ENCODE measurements around the gene PUM1. TPM values are rescaled to one million over a fixed set of nuclear protein-coding genes. Genes with fewer than 3 reads are reported as not detected.

Gene PUM1
- total RNA-seq, 1 donor from 2014 or later: 143 TPM

DNA sequence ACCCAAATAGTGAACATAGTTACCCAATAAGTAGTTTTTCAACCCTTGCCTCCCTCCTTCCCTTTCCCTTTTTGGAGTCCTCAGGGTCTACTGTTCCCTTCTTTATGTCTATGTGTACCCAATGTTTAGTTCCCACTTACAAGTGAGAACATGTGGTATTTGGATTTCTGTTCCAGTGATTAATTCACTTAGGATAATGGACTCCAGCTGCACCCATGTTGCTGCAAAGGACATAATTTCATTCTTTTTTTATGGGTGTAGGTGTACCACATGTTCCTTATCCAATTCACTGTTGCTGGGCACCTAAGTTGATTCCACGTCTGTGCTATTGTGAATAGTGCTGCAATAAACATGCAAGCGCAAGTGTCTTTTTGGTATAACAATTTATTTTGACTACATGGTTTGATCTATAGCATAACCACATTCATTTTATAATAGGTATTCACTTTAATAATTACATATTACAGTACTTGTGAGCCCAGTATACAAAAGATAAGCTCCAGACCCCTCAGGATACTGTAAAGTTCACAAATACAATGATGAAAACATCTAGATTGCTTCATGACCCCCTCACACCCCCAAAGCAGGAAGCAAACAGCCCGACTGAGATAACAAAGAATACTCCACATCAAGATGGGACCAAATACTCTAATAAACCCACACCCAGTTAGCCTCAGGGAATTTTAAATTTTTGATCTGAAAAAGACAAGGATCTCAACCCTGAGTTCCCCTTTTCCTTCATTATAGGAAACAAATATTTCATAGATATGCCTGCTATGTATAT lies 45.3 kb downstream of the PUM1 start:
- Histone ChIP-seq H3K9me3 (ENCODE audit: insufficient read depth, low read depth, low read length) (no peaks in the 10 kb centered on the region), H4K20me1 (ENCODE audit: insufficient read depth, low read length) (peaks cover 95% of the 10 kb centered on the region), H3K79me2 (ENCODE audit: insufficient read depth, low read length) (peaks cover 98% of the 10 kb centered on the region), H3K36me3 (ENCODE audit: insufficient read depth, low read length) (peaks cover 5% of the 10 kb centered on the region), H3K4me3 (ENCODE audit: insufficient read depth, low read depth, low read length) (no peak overlapping the region), H2AFZ (ENCODE audit: low read depth, low read length) (no peak overlapping the region), H3K27ac (ENCODE audit: low read depth, low read length) (no peak overlapping the region), H3K4me1 (ENCODE audit: insufficient read depth, low read length) (no peaks in the 10 kb centered on the region), H3K9ac (ENCODE audit: low read length) (no peak overlapping the region), H3K4me2 (ENCODE audit: low read length) (no peak overlapping the region), H3K27me3 (ENCODE audit: insufficient read depth, low read length) (no peaks in the 10 kb centered on the region)
- Mint-ChIP-seq H3K4me1 (ENCODE audit: low read depth, unreplicated experiment) (peaks cover 34% of the 10 kb centered on the region), H3K27ac (ENCODE audit: unreplicated experiment) (no peak overlapping the region), H3K4me3 (ENCODE audit: unreplicated experiment) (no peak overlapping the region), H3K36me3 (ENCODE audit: low read depth, unreplicated experiment) (peaks cover 2% of the 10 kb centered on the region), H3K9me3 (ENCODE audit: unreplicated experiment) (no peaks in the 10 kb centered on the region), H3K27me3 (ENCODE audit: low read depth, unreplicated experiment) (no peaks in the 10 kb centered on the region)
- no peak for DNase-seq (ENCODE audit: low read depth)
- FAIRE-seq: no peak
- no peak for TF ChIP-seq EZH2 (IDR thresholded peaks at IDR 0.05; ENCODE audit: insufficient read depth, low read length)
- TF ChIP-seq, protein P1, sequence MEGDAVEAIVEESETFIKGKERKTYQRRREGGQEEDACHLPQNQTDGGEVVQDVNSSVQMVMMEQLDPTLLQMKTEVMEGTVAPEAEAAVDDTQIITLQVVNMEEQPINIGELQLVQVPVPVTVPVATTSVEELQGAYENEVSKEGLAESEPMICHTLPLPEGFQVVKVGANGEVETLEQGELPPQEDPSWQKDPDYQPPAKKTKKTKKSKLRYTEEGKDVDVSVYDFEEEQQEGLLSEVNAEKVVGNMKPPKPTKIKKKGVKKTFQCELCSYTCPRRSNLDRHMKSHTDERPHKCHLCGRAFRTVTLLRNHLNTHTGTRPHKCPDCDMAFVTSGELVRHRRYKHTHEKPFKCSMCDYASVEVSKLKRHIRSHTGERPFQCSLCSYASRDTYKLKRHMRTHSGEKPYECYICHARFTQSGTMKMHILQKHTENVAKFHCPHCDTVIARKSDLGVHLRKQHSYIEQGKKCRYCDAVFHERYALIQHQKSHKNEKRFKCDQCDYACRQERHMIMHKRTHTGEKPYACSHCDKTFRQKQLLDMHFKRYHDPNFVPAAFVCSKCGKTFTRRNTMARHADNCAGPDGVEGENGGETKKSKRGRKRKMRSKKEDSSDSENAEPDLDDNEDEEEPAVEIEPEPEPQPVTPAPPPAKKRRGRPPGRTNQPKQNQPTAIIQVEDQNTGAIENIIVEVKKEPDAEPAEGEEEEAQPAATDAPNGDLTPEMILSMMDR (IDR thresholded peaks at IDR 0.05; ENCODE audit: insufficient read depth, low read depth, low read length): no peak

DNA sequence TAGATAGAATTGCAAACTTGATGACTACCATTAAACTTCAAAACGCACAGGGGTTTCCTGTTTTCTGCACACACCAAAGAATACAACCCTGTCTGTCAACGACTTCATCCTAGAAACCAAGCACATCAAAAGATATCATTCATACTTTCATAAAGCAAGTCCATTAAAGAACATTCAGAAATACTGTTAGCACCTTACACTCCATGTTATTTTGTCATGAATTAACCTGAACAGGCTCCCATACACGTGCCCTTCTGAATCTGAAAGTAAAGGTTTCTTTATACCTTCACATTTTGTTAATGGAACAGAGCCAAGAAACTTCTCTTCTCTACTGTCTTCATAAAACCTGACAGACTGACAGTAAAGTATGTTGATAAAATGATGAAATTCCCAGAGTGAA lies 46.1 kb downstream of the PUM1 start:
- Mint-ChIP-seq H3K27ac (ENCODE audit: unreplicated experiment) (no peak overlapping the region), H3K36me3 (ENCODE audit: low read depth, unreplicated experiment) (peaks cover 2% of the 10 kb centered on the region), H3K4me3 (ENCODE audit: unreplicated experiment) (no peak overlapping the region), H3K9me3 (ENCODE audit: unreplicated experiment) (no peaks in the 10 kb centered on the region), H3K4me1 (ENCODE audit: low read depth, unreplicated experiment) (peaks cover 26% of the 10 kb centered on the region), H3K27me3 (ENCODE audit: low read depth, unreplicated experiment) (no peaks in the 10 kb centered on the region)
- Histone ChIP-seq H3K4me2 (ENCODE audit: low read length) (no peak overlapping the region), H3K79me2 (ENCODE audit: insufficient read depth, low read length) (peaks cover 98% of the 10 kb centered on the region), H3K27ac (ENCODE audit: low read depth, low read length) (no peak overlapping the region), H3K27me3 (ENCODE audit: insufficient read depth, low read length) (no peaks in the 10 kb centered on the region), H2AFZ (ENCODE audit: low read depth, low read length) (no peak overlapping the region), H3K9ac (ENCODE audit: low read length) (no peak overlapping the region), H3K9me3 (ENCODE audit: insufficient read depth, low read depth, low read length) (no peaks in the 10 kb centered on the region), H3K36me3 (ENCODE audit: insufficient read depth, low read length) (peaks cover 2% of the 10 kb centered on the region), H4K20me1 (ENCODE audit: insufficient read depth, low read length) (peaks cover 95% of the 10 kb centered on the region), H3K4me1 (ENCODE audit: insufficient read depth, low read length) (no peaks in the 10 kb centered on the region), H3K4me3 (ENCODE audit: insufficient read depth, low read depth, low read length) (no peak overlapping the region)
- no peak for DNase-seq (ENCODE audit: low read depth)
- no peak for TF ChIP-seq EZH2 (IDR thresholded peaks at IDR 0.05; ENCODE audit: insufficient read depth, low read length)
- TF ChIP-seq, protein P1 (IDR thresholded peaks at IDR 0.05; ENCODE audit: insufficient read depth, low read depth, low read length): no peak
- no peak for FAIRE-seq

DNA sequence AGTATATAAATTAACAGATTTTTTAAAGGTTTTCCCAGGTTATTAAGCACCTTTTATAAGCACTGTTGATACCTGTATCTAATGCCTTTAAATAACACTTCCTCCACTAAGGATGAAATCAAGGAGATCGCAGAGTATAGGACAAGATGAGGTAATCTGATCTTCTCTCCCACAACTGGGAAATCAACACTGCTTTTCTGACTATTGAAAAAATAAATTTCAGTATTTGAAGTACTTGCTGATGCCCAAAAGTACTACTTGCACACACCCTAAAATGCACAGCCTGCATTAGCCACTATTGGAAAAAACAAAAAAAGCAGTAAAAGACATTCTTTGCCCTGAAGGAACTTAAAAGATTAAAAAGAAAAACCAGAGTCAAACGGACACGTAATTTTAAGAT lies 48.6 kb downstream of the PUM1 start:
- no peak overlapping the region for H3K27ac Mint-ChIP-seq (ENCODE audit: unreplicated experiment)
- no peak for TF ChIP-seq EZH2 (IDR thresholded peaks at IDR 0.05; ENCODE audit: insufficient read depth, low read length)
- TF ChIP-seq, protein P1 (IDR thresholded peaks at IDR 0.05; ENCODE audit: insufficient read depth, low read depth, low read length): no peak

More for the DNA sequence above, 48.6 kb downstream of the PUM1 start:
- peaks cover 3% of the 10 kb centered on the region for H3K4me1 ChIP-seq (ENCODE audit: insufficient read depth, low read length)
- H3K27me3 ChIP-seq (ENCODE audit: insufficient read depth, low read length): no peaks in the 10 kb centered on the region
- no peak overlapping the region for H3K4me2 ChIP-seq (ENCODE audit: low read length)
- H3K4me1 Mint-ChIP-seq (ENCODE audit: low read depth, unreplicated experiment): peaks cover 31% of the 10 kb centered on the region
- H3K9me3 ChIP-seq (ENCODE audit: insufficient read depth, low read depth, low read length): no peaks in the 10 kb centered on the region
- H2AFZ ChIP-seq (ENCODE audit: low read depth, low read length): no peak overlapping the region
- FAIRE-seq (no peak), DNase-seq (ENCODE audit: low read depth) (no peak)
- H3K36me3 Mint-ChIP-seq (ENCODE audit: low read depth, unreplicated experiment): peaks cover 2% of the 10 kb centered on the region
- H3K27ac ChIP-seq (ENCODE audit: low read depth, low read length): no peak overlapping the region
- H3K9me3 Mint-ChIP-seq (ENCODE audit: unreplicated experiment): no peaks in the 10 kb centered on the region
- H4K20me1 ChIP-seq (ENCODE audit: insufficient read depth, low read length): peaks cover 95% of the 10 kb centered on the region
- H3K79me2 ChIP-seq (ENCODE audit: insufficient read depth, low read length): peaks cover 98% of the 10 kb centered on the region
- no peaks in the 10 kb centered on the region for H3K27me3 Mint-ChIP-seq (ENCODE audit: low read depth, unreplicated experiment)
- no peak overlapping the region for H3K4me3 ChIP-seq (ENCODE audit: insufficient read depth, low read depth, low read length)
- H3K36me3 ChIP-seq (ENCODE audit: insufficient read depth, low read length): peaks cover 5% of the 10 kb centered on the region
- H3K9ac ChIP-seq (ENCODE audit: low read length): no peak overlapping the region
- no peak overlapping the region for H3K4me3 Mint-ChIP-seq (ENCODE audit: unreplicated experiment)

All from astrocyte (in vitro differentiated cells and primary cell).